HepG2 (cell line): ENCODE data around the gene ZBTB2. TPM values are rescaled to one million over a fixed set of nuclear protein-coding genes. Genes with fewer than 3 reads are reported as not detected.

ENCODE experiments used
- CSRNP2 ChIP-seq: sonication (generic); formaldehyde crosslinking; conservative IDR thresholded peaks from 2 replicates; pipeline ENCODE4 v1.8.0; 2022; ENCODE audit warnings: low read depth, missing genetic modification reagents
- E2F2 ChIP-seq: sonication (generic); formaldehyde crosslinking; IDR thresholded peaks from 2 replicates; pipeline ENCODE4 v1.4.0; 2020; ENCODE audit warnings: missing genetic modification reagents, borderline replicate concordance
- HES4 ChIP-seq: sonication (generic); formaldehyde crosslinking; IDR thresholded peaks from 2 replicates; pipeline ENCODE4 v1.9.0; 2021; ENCODE audit warnings: mild to moderate bottlenecking, missing genetic modification reagents, borderline replicate concordance
- HNF4G ChIP-seq, 2 experiments: sonication (generic) in 1 of 2; formaldehyde crosslinking in 1 of 2; IDR thresholded peaks; 2 replicates each; pipeline versions ENCODE4 v1.4.0 to v1.6.1; 2011 to 2020; ENCODE audit warnings: borderline replicate concordance in 2 of 2, low read depth in 2 of 2, mild to moderate bottlenecking in 2 of 2, low read length in 1 of 2, missing genetic modification reagents in 1 of 2, moderate library complexity in 1 of 2
- HOMEZ ChIP-seq: IDR thresholded peaks from 2 replicates; pipeline ENCODE4 v1.6.1; 2016; ENCODE audit warnings: low read depth
- MAFG ChIP-seq: sonication (generic); formaldehyde crosslinking; IDR thresholded peaks from 2 replicates; pipeline ENCODE4 v1.5.1; 2020; ENCODE audit warnings: mild to moderate bottlenecking, missing genetic modification reagents
- MAX ChIP-seq: IDR thresholded peaks from 2 replicates; pipeline ENCODE4 v1.6.1; 2012; ENCODE audit warnings: inconsistent platforms
- MIXL1 ChIP-seq: IDR thresholded peaks from 2 replicates; pipeline ENCODE4 v1.6.1; 2016
- REL ChIP-seq: sonication (generic); formaldehyde crosslinking; conservative IDR thresholded peaks from 2 replicates; pipeline ENCODE4 v1.8.0; 2022; ENCODE audit warnings: mild to moderate bottlenecking, missing genetic modification reagents, moderate library complexity
- SAFB2 ChIP-seq: sonication (generic); formaldehyde crosslinking; IDR thresholded peaks from 2 replicates; pipeline ENCODE4 v1.5.1; 2020; ENCODE audit warnings: missing genetic modification reagents, low read depth, mild to moderate bottlenecking, borderline replicate concordance
- SAP130 ChIP-seq: IDR thresholded peaks from 2 replicates; pipeline ENCODE4 v1.6.1; 2016; ENCODE audit warnings: low read depth
- TSC22D2 ChIP-seq: sonication (generic); formaldehyde crosslinking; IDR thresholded peaks from 2 replicates; pipeline ENCODE4 v1.5.1; 2020; ENCODE audit warnings: missing genetic modification reagents, mild to moderate bottlenecking, borderline replicate concordance
- ZFP36L2 ChIP-seq: sonication (generic); formaldehyde crosslinking; IDR thresholded peaks from 2 replicates; pipeline ENCODE4 v1.4.0; 2020; ENCODE audit warnings: missing genetic modification reagents
- ZMYM4 ChIP-seq: sonication (generic); formaldehyde crosslinking; IDR thresholded peaks from 2 replicates; pipeline ENCODE4 v1.8.1; 2023; ENCODE audit warnings: mild to moderate bottlenecking, missing genetic modification reagents
- ZNF124 ChIP-seq: sonication (generic); formaldehyde crosslinking; IDR thresholded peaks from 2 replicates; pipeline ENCODE4 v1.4.0; 2020; ENCODE audit warnings: missing genetic modification reagents
- ZNF18 ChIP-seq: sonication (generic); formaldehyde crosslinking; IDR thresholded peaks from 2 replicates; pipeline ENCODE4 v1.8.0; 2022; ENCODE audit warnings: mild to moderate bottlenecking, missing genetic modification reagents; ENCODE audit not compliant: insufficient replicate concordance
- ZNF598 ChIP-seq: sonication (generic); formaldehyde crosslinking; IDR thresholded peaks from 2 replicates; pipeline ENCODE4 v1.5.1; 2020; ENCODE audit warnings: mild to moderate bottlenecking, missing genetic modification reagents, borderline replicate concordance
- ZNF780A ChIP-seq: sonication (generic); formaldehyde crosslinking; IDR thresholded peaks from 2 replicates; pipeline ENCODE4 v1.8.0; 2022; ENCODE audit warnings: mild to moderate bottlenecking, missing genetic modification reagents, moderate library complexity
- ZNF883 ChIP-seq: sonication (generic); formaldehyde crosslinking; IDR thresholded peaks from 2 replicates; pipeline ENCODE4 v1.5.1; 2020; ENCODE audit warnings: mild to moderate bottlenecking, missing genetic modification reagents; ENCODE audit errors: not compliant biosample characterization
- ZXDC ChIP-seq: sonication (generic); formaldehyde crosslinking; IDR thresholded peaks from 2 replicates; pipeline ENCODE4 v1.5.0; 2020; ENCODE audit warnings: mild to moderate bottlenecking, missing genetic modification reagents
- polyA plus RNA-seq, 8 experiments: library from polyadenylated mRNA; depleted of rRNA in 3 of 8; stranded (reverse) in 7 of 8; unstranded in 1 of 8; fragments of >200 nt; fragmentation: Illumina TruSeq in 4 of 8; extraction: Trizol in 4 of 8; gene quantifications; 2 replicates each; pipeline versions ENCODE4 v1.2.1 to v1.2.3, GENCODE V29; 2011 to 2016; ENCODE audit warnings: low read depth in 4 of 8, missing spikeins in 1 of 8, mixed read lengths in 1 of 8; ENCODE audit not compliant: insufficient read depth in 1 of 8
- total RNA-seq, 5 experiments: library from RNA; depleted of rRNA; stranded (reverse); fragments of >200 nt; fragmentation: Illumina TruSeq; extraction: Trizol; gene quantifications; 2 replicates each; pipeline ENCODE4 v1.2.3, GENCODE V29; 2016; ENCODE audit warnings: low read depth in 1 of 5

Gene ZBTB2
- total and polyA plus RNA-seq, 2 of the 13 experiments (the other 11 are each of a cell fraction or from before 2014, with no cell fraction given), result 15.4 to 22.8 TPM

GRCh38 chr6:151374036-151374683, 17.2 kb downstream of the ZBTB2 start (continued):
- TF ChIP-seq ZNF883 (no peak), TSC22D2 (no peak), ZNF124 (CRISPR knock-in tag) (no peak), MIXL1 (CRISPR knock-in tag) (peak; percentile 50; the same call in 1 of the 2 replicates), MAFG (CRISPR knock-in tag) (no peak), ZNF598 (CRISPR knock-in tag) (no peak), HNF4G (IDR thresholded peaks at IDR 0.05; ENCODE audit: borderline replicate concordance, low read depth, low read length) (0 out of 2 replicates have a peak, but pooled peaks have one; percentile 16), HNF4G (CRISPR knock-in tag; IDR thresholded peaks at IDR 0.05; ENCODE audit: borderline replicate concordance, low read depth) (no peak), CSRNP2 (CRISPR knock-in tag) (no peak), ZMYM4 (CRISPR knock-in tag) (peak; percentile 65), ZXDC (CRISPR knock-in tag) (no peak), SAFB2 (CRISPR knock-in tag) (no peak), ZNF18 (no peak), ZNF780A (CRISPR knock-in tag) (no peak), E2F2 (no peak), REL (CRISPR knock-in tag) (no peak), HES4 (CRISPR knock-in tag) (no peak), SAP130 (peak; percentile 19; the same call in 1 of the 2 replicates), MAX (0 out of 2 replicates have a peak, but pooled peaks have one; percentile 25), HOMEZ (peak; percentile 57; the same call in 1 of the 2 replicates), ZFP36L2 (CRISPR knock-in tag) (no peak)
